BLaER1 (cell line): ENCODE measurements around the gene MSH3.

Experiments
- H3K27ac ChIP-seq: shearing (Covaris generic); formaldehyde crosslinking; 2 replicates; pipeline ENCODE4 v1.8.1; 2022
- H3K27me3 ChIP-seq: shearing (Covaris generic); formaldehyde crosslinking; 2 replicates; pipeline ENCODE4 v1.8.1; 2022
- H3K36me3 ChIP-seq: shearing (Covaris generic); formaldehyde crosslinking; 2 replicates; pipeline ENCODE4 v1.8.1; 2022
- H3K4me1 ChIP-seq: shearing (Covaris generic); formaldehyde crosslinking; 2 replicates; pipeline ENCODE4 v1.8.1; 2022
- H3K4me2 ChIP-seq: shearing (Covaris generic); formaldehyde crosslinking; 2 replicates; pipeline ENCODE4 v1.8.1; 2022
- H3K4me3 ChIP-seq: shearing (Covaris generic); formaldehyde crosslinking; 2 replicates; pipeline ENCODE4 v1.8.1; 2022
- H3K9ac ChIP-seq: shearing (Covaris generic); formaldehyde crosslinking; 2 replicates; pipeline ENCODE4 v1.8.1; 2022
- H3K9me3 ChIP-seq: shearing (Covaris generic); formaldehyde crosslinking; 2 replicates; pipeline ENCODE4 v1.8.1; 2022
- H4K20me1 ChIP-seq: shearing (Covaris generic); formaldehyde crosslinking; 2 replicates; pipeline ENCODE4 v1.8.1; 2022
- Cebpa-rat ChIP-seq: shearing (Covaris generic); IDR thresholded peaks from 2 replicates; pipeline ENCODE4 v1.8.1; 2022

The MSH3 gene

DNA sequence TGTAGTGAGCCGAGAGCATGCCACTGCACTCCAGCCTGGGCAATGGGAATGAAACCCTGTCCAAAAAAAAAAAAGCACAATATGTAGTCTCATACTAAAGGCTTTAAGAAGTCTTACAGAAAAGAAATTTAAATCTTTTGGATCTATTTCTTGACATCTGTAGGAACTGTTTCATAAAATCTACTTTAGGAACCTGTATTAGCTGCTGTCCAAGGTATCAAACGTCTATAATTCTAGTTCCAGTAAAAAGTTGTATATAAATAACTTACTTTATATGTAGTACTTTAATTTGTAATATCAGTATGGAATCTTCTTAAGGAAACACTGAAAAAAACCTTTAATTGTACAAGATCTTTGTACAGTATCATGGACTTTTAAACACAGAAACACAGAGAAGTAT, 199.0 kb downstream of the MSH3 start:
- no peak overlapping the region for H3K9ac ChIP-seq
- H3K27me3 ChIP-seq = no peaks in the 10 kb centered on the region
- no peak overlapping the region for H3K4me2 ChIP-seq
- H3K27ac ChIP-seq = no peak overlapping the region
- H3K36me3 ChIP-seq = peaks cover 51% of the 10 kb centered on the region
- no peak for TF ChIP-seq Cebpa-rat
- H4K20me1 ChIP-seq = no peaks in the 10 kb centered on the region
- H3K4me1 ChIP-seq = no peaks in the 10 kb centered on the region
- no peak overlapping the region for H3K4me3 ChIP-seq
- H3K9me3 ChIP-seq = peaks cover 40% of the 10 kb centered on the region

DNA sequence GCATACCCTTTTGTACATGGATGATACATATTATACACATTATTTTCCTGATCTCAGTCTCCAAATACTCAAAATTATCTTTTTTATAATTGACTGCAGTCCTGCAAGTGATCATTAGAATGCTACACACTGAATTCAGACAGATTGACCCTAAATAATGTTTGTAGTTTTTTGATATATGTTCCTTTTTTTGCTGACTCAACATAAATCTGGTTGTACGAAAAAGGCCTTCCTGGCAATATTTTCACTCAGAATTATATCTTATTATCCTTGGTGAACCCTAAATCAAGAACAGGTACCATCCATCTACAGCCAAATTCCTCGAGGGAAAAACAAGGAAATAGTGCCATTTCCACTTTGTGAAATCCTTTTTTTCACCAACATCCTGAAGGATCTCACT, 200.1 kb downstream of the MSH3 start:
- Histone ChIP-seq H3K4me2 (no peak overlapping the region), H3K4me1 (no peaks in the 10 kb centered on the region), H3K9ac (no peak overlapping the region), H3K36me3 (peaks cover 40% of the 10 kb centered on the region), H4K20me1 (no peaks in the 10 kb centered on the region), H3K9me3 (peaks cover 32% of the 10 kb centered on the region), H3K27ac (no peak overlapping the region), H3K27me3 (no peaks in the 10 kb centered on the region), H3K4me3 (no peak overlapping the region)
- no peak for TF ChIP-seq Cebpa-rat

DNA sequence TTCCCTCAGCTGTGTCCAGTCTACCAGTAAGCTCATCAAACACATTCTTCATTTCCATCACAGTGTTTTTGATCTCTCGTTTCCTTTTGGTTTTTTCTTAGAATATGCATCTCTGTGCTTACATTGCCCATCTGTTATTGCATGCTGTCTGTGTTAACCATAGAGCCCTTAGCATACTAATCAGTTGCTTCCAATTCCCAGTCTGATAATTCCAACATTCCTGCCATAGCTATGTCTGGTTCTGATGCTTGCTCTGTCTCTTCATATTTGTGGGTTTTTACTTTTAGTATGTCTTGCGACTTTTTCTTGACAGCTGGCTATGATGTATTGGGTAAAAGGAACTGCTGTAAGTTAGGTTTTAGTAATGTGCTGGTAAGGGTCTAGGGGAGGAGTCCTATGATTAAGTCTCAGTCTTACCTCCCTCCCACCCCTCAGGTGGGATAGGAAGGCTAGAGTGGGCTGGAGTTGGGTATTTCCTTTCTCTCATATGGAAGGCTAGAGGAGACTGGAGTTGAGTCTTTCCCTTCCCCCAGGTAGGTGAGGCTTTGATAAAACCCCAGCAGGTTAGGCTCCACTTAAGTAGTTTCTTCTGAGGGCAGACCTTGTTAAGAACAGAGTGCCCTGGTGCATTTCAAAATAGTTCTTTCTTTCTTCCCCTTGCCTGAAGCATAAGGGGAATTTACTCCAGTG, 206.6 kb downstream of the MSH3 start:
- Histone ChIP-seq H3K27me3 (no peaks in the 10 kb centered on the region), H3K27ac (no peak overlapping the region), H3K9me3 (peaks cover 14% of the 10 kb centered on the region), H3K4me3 (no peak overlapping the region), H4K20me1 (no peaks in the 10 kb centered on the region), H3K9ac (no peak overlapping the region), H3K36me3 (peaks cover 42% of the 10 kb centered on the region), H3K4me1 (peaks cover 9% of the 10 kb centered on the region; the same call in 1 of the 2 replicates), H3K4me2 (no peak overlapping the region)
- TF ChIP-seq Cebpa-rat = no peak

GRCh38 chr5:80863708-80864107, 209.3 kb downstream of the MSH3 start:
- H3K27me3 ChIP-seq = no peaks in the 10 kb centered on the region
- no peak for TF ChIP-seq Cebpa-rat
- H4K20me1 ChIP-seq = no peaks in the 10 kb centered on the region
- H3K4me3 ChIP-seq = no peak overlapping the region
- H3K4me2 ChIP-seq = no peak overlapping the region
- H3K36me3 ChIP-seq = peaks cover 51% of the 10 kb centered on the region
- peaks cover 5% of the 10 kb centered on the region; the same call in 1 of the 2 replicates for H3K9me3 ChIP-seq
- H3K9ac ChIP-seq = no peak overlapping the region
- H3K4me1 ChIP-seq = peaks cover 9% of the 10 kb centered on the region; the same call in 1 of the 2 replicates
- no peak overlapping the region for H3K27ac ChIP-seq

- H3K36me3 ChIP-seq = peaks cover 51% of the 10 kb centered on the region
- no peak overlapping the region for H3K4me3 ChIP-seq
- H3K9ac ChIP-seq = no peak overlapping the region
- peaks cover 9% of the 10 kb centered on the region; the same call in 1 of the 2 replicates for H3K4me1 ChIP-seq
- no peaks in the 10 kb centered on the region for H4K20me1 ChIP-seq
- H3K9me3 ChIP-seq = peaks cover 2% of the 10 kb centered on the region; the same call in 1 of the 2 replicates
- no peak overlapping the region for H3K4me2 ChIP-seq
- no peaks in the 10 kb centered on the region for H3K27me3 ChIP-seq
- no peak for TF ChIP-seq Cebpa-rat
- no peak overlapping the region for H3K27ac ChIP-seq
These were observed 209.7 kb downstream of the MSH3 start for GRCh38 chr5:80864109-80864508.

- Histone ChIP-seq H3K9ac (no peak overlapping the region), H3K27me3 (no peaks in the 10 kb centered on the region), H4K20me1 (no peaks in the 10 kb centered on the region), H3K4me3 (no peak overlapping the region), H3K4me1 (peaks cover 9% of the 10 kb centered on the region; the same call in 1 of the 2 replicates), H3K9me3 (no peaks in the 10 kb centered on the region), H3K36me3 (peaks cover 51% of the 10 kb centered on the region), H3K27ac (no peak overlapping the region), H3K4me2 (no peak overlapping the region)
- TF ChIP-seq Cebpa-rat = no peak
These were observed 210.4 kb downstream of the MSH3 start for GRCh38 chr5:80864706-80865435.

GRCh38 chr5:80865551-80865950, 211.1 kb downstream of the MSH3 start:
- H3K27ac ChIP-seq = no peak overlapping the region
- no peak for TF ChIP-seq Cebpa-rat
- no peaks in the 10 kb centered on the region for H4K20me1 ChIP-seq
- peaks cover 8% of the 10 kb centered on the region; the same call in 1 of the 2 replicates for H3K4me1 ChIP-seq
- H3K4me2 ChIP-seq = no peak overlapping the region
- no peaks in the 10 kb centered on the region for H3K27me3 ChIP-seq
- H3K4me3 ChIP-seq = no peak overlapping the region
- peaks cover 56% of the 10 kb centered on the region for H3K36me3 ChIP-seq
- H3K9ac ChIP-seq = no peak overlapping the region
- H3K9me3 ChIP-seq = no peaks in the 10 kb centered on the region

GRCh38 chr5:80866371-80866770, 211.9 kb downstream of the MSH3 start:
- H3K27me3 ChIP-seq = no peaks in the 10 kb centered on the region

GRCh38 chr5:80867233-80867632, 212.8 kb downstream of the MSH3 start:
- no peak for TF ChIP-seq Cebpa-rat
- Histone ChIP-seq H3K27ac (no peak overlapping the region), H3K27me3 (no peaks in the 10 kb centered on the region), H3K9me3 (no peaks in the 10 kb centered on the region), H4K20me1 (no peaks in the 10 kb centered on the region), H3K4me3 (no peak overlapping the region), H3K9ac (no peak overlapping the region), H3K4me2 (no peak overlapping the region), H3K4me1 (no peaks in the 10 kb centered on the region), H3K36me3 (peaks cover 55% of the 10 kb centered on the region)

More at GRCh38 chr5:80866371-80866770, 211.9 kb downstream of the MSH3 start:
- no peak for TF ChIP-seq Cebpa-rat
- Histone ChIP-seq H3K9me3 (no peaks in the 10 kb centered on the region), H3K4me3 (no peak overlapping the region), H4K20me1 (no peaks in the 10 kb centered on the region), H3K4me1 (peaks cover under 1% of the 10 kb centered on the region; the same call in 1 of the 2 replicates), H3K9ac (no peak overlapping the region), H3K4me2 (no peak overlapping the region), H3K27ac (no peak overlapping the region), H3K36me3 (peaks cover 54% of the 10 kb centered on the region)

GRCh38 chr5:80870442-80870841, 216.0 kb downstream of the MSH3 start:
- peaks cover 64% of the 10 kb centered on the region for H3K36me3 ChIP-seq
- H3K4me1 ChIP-seq = no peaks in the 10 kb centered on the region
- no peak overlapping the region for H3K27ac ChIP-seq
- H3K27me3 ChIP-seq = no peaks in the 10 kb centered on the region
- no peaks in the 10 kb centered on the region for H4K20me1 ChIP-seq
- H3K4me3 ChIP-seq = no peak overlapping the region
- H3K4me2 ChIP-seq = no peak overlapping the region
- H3K9ac ChIP-seq = no peak overlapping the region
- no peaks in the 10 kb centered on the region for H3K9me3 ChIP-seq
- no peak for TF ChIP-seq Cebpa-rat
